Spleen (tissue), 11 donors: ENCODE data around the gene PIK3R3. TPM values are rescaled to one million over a fixed set of nuclear protein-coding genes. Genes with fewer than 3 reads are reported as not detected.

Experiments
- DNase-seq: peaks from one replicate; pipeline ENCODE4 v3.0.0-alpha.2; 2020
- H3K27ac ChIP-seq, 8 donors: fragments of 200-600 bp; sonication (generic) in 7 of 8; 1 replicate in 4 of 8; 2 replicates in 4 of 8; pipeline versions ENCODE4 v1.5.0 to v1.8.0; 2016 to 2021; ENCODE audit warnings: inconsistent platforms in 4 of 8, mild to moderate bottlenecking in 4 of 8, moderate library complexity in 1 of 8
- H3K27me3 ChIP-seq, 7 donors: fragments of 200-600 bp; sonication (generic) in 6 of 7; replicated peaks in 1 of 7; 1 replicate in 4 of 7; 2 replicates in 3 of 7; pipeline versions ENCODE4 v1.5.0 to v1.8.0; 2016 to 2021; ENCODE audit warnings: inconsistent platforms in 3 of 7, mild to moderate bottlenecking in 1 of 7
- H3K36me3 ChIP-seq, 6 donors: fragments of 200-600 bp; sonication (generic) in 5 of 6; 1 replicate in 4 of 6; 2 replicates in 2 of 6; pipeline versions ENCODE4 v1.5.0 to v1.8.0; 2016 to 2021; ENCODE audit warnings: inconsistent platforms in 2 of 6
- H3K4me1 ChIP-seq, 6 donors: fragments of 200-600 bp; sonication (generic) in 5 of 6; 1 replicate in 3 of 6; 2 replicates in 3 of 6; pipeline versions ENCODE4 v1.5.0 to v1.8.0; 2016 to 2021; ENCODE audit warnings: inconsistent platforms in 3 of 6
- H3K4me3 ChIP-seq, 8 donors: fragments of 200-600 bp; sonication (generic) in 7 of 8; 1 replicate in 4 of 8; 2 replicates in 4 of 8; pipeline versions ENCODE4 v1.5.0 to v1.8.0; 2016 to 2021; ENCODE audit warnings: inconsistent platforms in 4 of 8, mild to moderate bottlenecking in 4 of 8, moderate library complexity in 2 of 8
- H3K9me3 ChIP-seq, 8 donors: fragments of 200-600 bp; sonication (generic) in 7 of 8; 1 replicate in 4 of 8; 2 replicates in 4 of 8; pipeline versions ENCODE4 v1.5.0 to v1.8.0; 2016 to 2021; ENCODE audit warnings: inconsistent platforms in 4 of 8
- CTCF ChIP-seq, 11 experiments: fragments of 200-600 bp in 7 of 11; fragments of 450-650 bp in 4 of 11; sonication (generic) in 4 of 11; IDR thresholded peaks in 8 of 11; conservative IDR thresholded peaks in 3 of 11; 1 replicate in 7 of 11; 2 replicates in 4 of 11; pipeline versions ENCODE4 v1.4.0 to v1.8.0; 2016 to 2021; ENCODE audit warnings: antibody characterized with exemption in 11 of 11, inconsistent platforms in 4 of 11, mild to moderate bottlenecking in 1 of 11
- POLR2A ChIP-seq, 3 donors: fragments of 450-650 bp; IDR thresholded peaks; one replicate each; pipeline ENCODE4 v1.5.1; 2017; ENCODE audit warnings: antibody characterized with exemption in 3 of 3, mild to moderate bottlenecking in 1 of 3
- POLR2AphosphoS5 ChIP-seq, 3 donors: sonication (generic); formaldehyde crosslinking; IDR thresholded peaks; one replicate each; pipeline ENCODE4 v1.5.1; 2017; ENCODE audit warnings: antibody characterized with exemption in 3 of 3
- WGBS, 5 donors: extraction: QIAGEN DNeasy Blood & Tissue Kit in 3 of 5; methylation state at CpG; one replicate each; pipeline versions ENCODE4 v1.1.5 to v1.1.7; 2013 to 2018; 5-methylcytosine and 5-hydroxymethylcytosine counted together
- intact Hi-C: fragments of 100-400 bp; cut with DNase I; formaldehyde crosslinking; loops from one replicate; pipeline ENCODE4 v1.15.0; 2023; ENCODE audit warnings: low total_unique reads
- polyA plus RNA-seq, 3 donors: library from polyadenylated mRNA; stranded (reverse); fragments of 200-250 nt; gene quantifications; one replicate each; pipeline ENCODE4 v1.2.1, GENCODE V29; 2013
- total RNA-seq, 7 donors: library from RNA; depleted of rRNA in 3 of 7; stranded (reverse); fragments of >200 nt in 3 of 7; fragmentation: NEBNext Ultra II Directional in 4 of 7; extraction: Animal tissue kit (Norgen Biotek cat#: 25700) in 4 of 7; gene quantifications; one replicate each; pipeline versions ENCODE4 v1.1.0 to v1.2.1, GENCODE V29; 2016 to 2021
- donor health status: healthy with polysubstance abuse.
- donor health status: DM: no; HTN: no; CAD: no; lungs with moderate emphysema.
- donor health status: DM: no; HTN: no; CAD: no.
- donor health status: Bipolar disorder and iron deficiency.
- donor health status: healthy.
- donor health status: DM: no; HTN: no; CAD: no.
- donor health status: DM: yes; HTN: yes; CAD: no.

PIK3R3 gene
- total and polyA plus RNA-seq, 10 donors = 3.1 to 45.9 (median 23.9) TPM

- intact Hi-C loops = no loop called here
- Histone ChIP-seq H3K36me3 (peaks cover 0 to 43% (median 15%) of the 10 kb centered on the region in 6 donors), H3K9me3 (no peaks in the 10 kb centered on the region), H3K4me3 (no peak overlapping the region), H3K27me3 (no peaks in the 10 kb centered on the region), H3K4me1 (peaks cover 0 to 9% (median 0%) of the 10 kb centered on the region in 6 donors), H3K27ac (no peak overlapping the region)
- 91 to 100% (median 98%) methylated on average over 2 of the region's 2 CpGs for WGBS, 5 donors
- no peak for TF ChIP-seq CTCF (IDR thresholded peaks at IDR 0.05 in 8 of 11, conservative IDR thresholded peaks at IDR 0.05 in 3 of 11)
- TF ChIP-seq POLR2A (IDR thresholded peaks at IDR 0.05) = no peak
- TF ChIP-seq POLR2AphosphoS5 (IDR thresholded peaks at IDR 0.05) = no peak
- no peak for DNase-seq
Observed at GRCh38 chr1:46021046-46021996, 111.1 kb downstream of the PIK3R3 start.

GRCh38 chr1:46020010-46020409, 112.4 kb downstream of the PIK3R3 start:
- whole genome bisulfite sequencing, 5 donors = 51 to 70% (median 59%) methylated on average over 4 of the region's 4 CpGs
- no peak for DNase-seq
- intact Hi-C loops = no loop called here

GRCh38 chr1:46019348-46019747, 113.1 kb downstream of the PIK3R3 start:
- 94 to 99% (median 97%) methylated on average over 7 of the region's 7 CpGs for WGBS, 5 donors

More at GRCh38 chr1:46020010-46020409, 112.4 kb downstream of the PIK3R3 start:
- H3K4me3 ChIP-seq = no peak overlapping the region
- H3K36me3 ChIP-seq = peaks cover 0 to 34% (median 15%) of the 10 kb centered on the region in 6 donors
- H3K4me1 ChIP-seq = peaks cover 0 to 9% (median 0%) of the 10 kb centered on the region in 6 donors
- no peak overlapping the region for H3K27ac ChIP-seq
- H3K9me3 ChIP-seq = no peaks in the 10 kb centered on the region
- no peaks in the 10 kb centered on the region for H3K27me3 ChIP-seq
- TF ChIP-seq POLR2A (IDR thresholded peaks at IDR 0.05) = no peak

GRCh38 chr1:46017876-46018503, 114.4 kb downstream of the PIK3R3 start:
- intact Hi-C loops = no loop called here
- Histone ChIP-seq H3K4me1 (peaks cover 0 to 9% (median 0%) of the 10 kb centered on the region in 6 donors), H3K9me3 (no peaks in the 10 kb centered on the region), H3K27ac (no peak overlapping the region), H3K4me3 (no peak overlapping the region), H3K27me3 (no peaks in the 10 kb centered on the region), H3K36me3 (peaks cover 0 to 22% (median 4%) of the 10 kb centered on the region in 6 donors)
- peak in 1 of 11 experiments; percentile 13 for TF ChIP-seq CTCF (IDR thresholded peaks at IDR 0.05 in 8 of 11, conservative IDR thresholded peaks at IDR 0.05 in 3 of 11)
- TF ChIP-seq POLR2A (IDR thresholded peaks at IDR 0.05) = no peak
- WGBS, 5 donors = 67 to 81% (median 74%) methylated on average over 6 of the region's 6 CpGs
- DNase-seq = no peak

More at GRCh38 chr1:46019348-46019747, 113.1 kb downstream of the PIK3R3 start:
- TF ChIP-seq POLR2AphosphoS5 (IDR thresholded peaks at IDR 0.05) (no peak), POLR2A (IDR thresholded peaks at IDR 0.05) (no peak), CTCF (IDR thresholded peaks at IDR 0.05 in 8 of 11, conservative IDR thresholded peaks at IDR 0.05 in 3 of 11) (no peak)
- Histone ChIP-seq H3K9me3 (no peaks in the 10 kb centered on the region), H3K36me3 (peaks cover 0 to 31% (median 15%) of the 10 kb centered on the region in 6 donors), H3K4me3 (no peak overlapping the region), H3K4me1 (peaks cover 0 to 9% (median 0%) of the 10 kb centered on the region in 6 donors), H3K27me3 (no peaks in the 10 kb centered on the region), H3K27ac (no peak overlapping the region)
- intact Hi-C loops = no loop called here
- DNase-seq = no peak
